HEK293 (cell line): ENCODE results near the gene SNX4.

Source experiments
- MZF1 ChIP-seq: fragments of 450-650 bp; formaldehyde crosslinking; IDR thresholded peaks from 2 replicates; pipeline ENCODE4 v1.5.1; 2017; ENCODE audit warnings: missing biosample characterization, missing genetic modification characterization, borderline replicate concordance
- ZNF121 ChIP-seq: fragments of 450-650 bp; formaldehyde crosslinking; IDR thresholded peaks from 2 replicates; pipeline ENCODE4 v1.5.1; 2016; ENCODE audit warnings: missing biosample characterization, missing genetic modification characterization
- ZNF350 ChIP-seq: fragments of 450-650 bp; formaldehyde crosslinking; IDR thresholded peaks from 2 replicates; pipeline ENCODE4 v1.5.0; 2017; ENCODE audit warnings: missing biosample characterization, mild to moderate bottlenecking, missing genetic modification characterization
- ZNF791 ChIP-seq: fragments of 450-650 bp; formaldehyde crosslinking; IDR thresholded peaks from 2 replicates; pipeline ENCODE4 v1.5.1; 2016; ENCODE audit warnings: missing biosample characterization, missing genetic modification characterization
- ZNF830 ChIP-seq: fragments of 450-650 bp; IDR thresholded peaks from 2 replicates; pipeline ENCODE4 v1.5.0; 2018; ENCODE audit warnings: missing biosample characterization, missing genetic modification characterization, low read depth, mild to moderate bottlenecking, moderate library complexity
- TF ChIP-seq, protein P1 (sequence below): fragments of 450-650 bp; formaldehyde crosslinking; IDR thresholded peaks from 2 replicates; pipeline ENCODE4 v1.5.1; 2016; ENCODE audit warnings: missing biosample characterization, missing genetic modification characterization
- TF ChIP-seq, protein P2 (sequence below): fragments of 450-650 bp; formaldehyde crosslinking; IDR thresholded peaks from 2 replicates; pipeline ENCODE4 v1.5.1; 2016; ENCODE audit warnings: missing biosample characterization, missing genetic modification characterization, low read depth
- TF ChIP-seq, protein P3 (sequence below): fragments of 450-650 bp; formaldehyde crosslinking; IDR thresholded peaks from 2 replicates; pipeline ENCODE4 v1.5.1; 2016; ENCODE audit warnings: missing biosample characterization, missing genetic modification characterization
- TF ChIP-seq, protein P4 (sequence below): fragments of 450-650 bp; formaldehyde crosslinking; IDR thresholded peaks from 2 replicates; pipeline ENCODE4 v1.5.1; 2017; ENCODE audit warnings: missing biosample characterization, missing genetic modification characterization

DNA sequence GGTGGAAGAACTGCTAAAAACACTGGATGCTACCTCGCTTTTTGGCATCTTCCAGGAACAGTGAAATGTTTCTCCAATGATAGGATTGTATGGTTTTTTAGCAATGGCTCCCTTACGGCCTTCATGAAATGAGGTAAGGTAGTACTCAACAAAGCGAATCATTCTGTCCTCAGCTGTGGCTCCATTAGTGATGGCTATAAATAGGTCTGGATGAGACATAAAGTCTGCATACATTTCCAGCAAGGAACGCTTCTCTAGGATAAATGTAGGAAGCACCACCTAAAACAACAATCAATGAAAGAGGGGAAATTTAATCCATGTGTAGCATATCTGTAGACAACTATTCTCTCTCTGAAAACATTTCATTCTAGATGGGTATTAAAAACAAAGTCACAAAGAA lies 32.4 kb upstream of the SNX4 start:
- TF ChIP-seq, protein P1, sequence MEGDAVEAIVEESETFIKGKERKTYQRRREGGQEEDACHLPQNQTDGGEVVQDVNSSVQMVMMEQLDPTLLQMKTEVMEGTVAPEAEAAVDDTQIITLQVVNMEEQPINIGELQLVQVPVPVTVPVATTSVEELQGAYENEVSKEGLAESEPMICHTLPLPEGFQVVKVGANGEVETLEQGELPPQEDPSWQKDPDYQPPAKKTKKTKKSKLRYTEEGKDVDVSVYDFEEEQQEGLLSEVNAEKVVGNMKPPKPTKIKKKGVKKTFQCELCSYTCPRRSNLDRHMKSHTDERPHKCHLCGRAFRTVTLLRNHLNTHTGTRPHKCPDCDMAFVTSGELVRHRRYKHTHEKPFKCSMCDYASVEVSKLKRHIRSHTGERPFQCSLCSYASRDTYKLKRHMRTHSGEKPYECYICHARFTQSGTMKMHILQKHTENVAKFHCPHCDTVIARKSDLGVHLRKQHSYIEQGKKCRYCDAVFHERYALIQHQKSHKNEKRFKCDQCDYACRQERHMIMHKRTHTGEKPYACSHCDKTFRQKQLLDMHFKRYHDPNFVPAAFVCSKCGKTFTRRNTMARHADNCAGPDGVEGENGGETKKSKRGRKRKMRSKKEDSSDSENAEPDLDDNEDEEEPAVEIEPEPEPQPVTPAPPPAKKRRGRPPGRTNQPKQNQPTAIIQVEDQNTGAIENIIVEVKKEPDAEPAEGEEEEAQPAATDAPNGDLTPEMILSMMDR (tag by site-specific recombination), result no peak
- TF ChIP-seq ZNF830 (tag by site-specific recombination), result no peak
- TF ChIP-seq ZNF791 (tag by site-specific recombination), result no peak
- TF ChIP-seq ZNF121 (tag by site-specific recombination), result no peak
- no peak for TF ChIP-seq ZNF350 (tag by site-specific recombination)
- TF ChIP-seq, protein P2, sequence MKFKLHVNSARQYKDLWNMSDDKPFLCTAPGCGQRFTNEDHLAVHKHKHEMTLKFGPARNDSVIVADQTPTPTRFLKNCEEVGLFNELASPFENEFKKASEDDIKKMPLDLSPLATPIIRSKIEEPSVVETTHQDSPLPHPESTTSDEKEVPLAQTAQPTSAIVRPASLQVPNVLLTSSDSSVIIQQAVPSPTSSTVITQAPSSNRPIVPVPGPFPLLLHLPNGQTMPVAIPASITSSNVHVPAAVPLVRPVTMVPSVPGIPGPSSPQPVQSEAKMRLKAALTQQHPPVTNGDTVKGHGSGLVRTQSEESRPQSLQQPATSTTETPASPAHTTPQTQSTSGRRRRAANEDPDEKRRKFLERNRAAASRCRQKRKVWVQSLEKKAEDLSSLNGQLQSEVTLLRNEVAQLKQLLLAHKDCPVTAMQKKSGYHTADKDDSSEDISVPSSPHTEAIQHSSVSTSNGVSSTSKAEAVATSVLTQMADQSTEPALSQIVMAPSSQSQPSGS (tag by site-specific recombination), result no peak
- TF ChIP-seq, protein P3, sequence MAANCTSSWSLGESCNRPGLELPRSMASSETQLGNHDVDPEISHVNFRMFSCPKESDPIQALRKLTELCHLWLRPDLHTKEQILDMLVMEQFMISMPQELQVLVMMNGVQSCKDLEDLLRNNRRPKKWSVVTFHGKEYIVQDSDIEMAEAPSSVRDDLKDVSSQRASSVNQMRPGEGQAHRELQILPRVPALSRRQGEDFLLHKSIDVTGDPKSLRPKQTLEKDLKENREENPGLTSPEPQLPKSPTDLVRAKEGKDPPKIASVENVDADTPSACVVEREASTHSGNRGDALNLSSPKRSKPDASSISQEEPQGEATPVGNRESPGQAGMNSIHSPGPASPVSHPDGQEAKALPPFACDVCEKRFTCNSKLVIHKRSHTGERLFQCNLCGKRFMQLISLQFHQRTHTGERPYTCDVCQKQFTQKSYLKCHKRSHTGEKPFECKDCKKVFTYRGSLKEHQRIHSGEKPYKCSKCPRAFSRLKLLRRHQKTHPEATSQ (tag by site-specific recombination), result no peak
- TF ChIP-seq, protein P4, sequence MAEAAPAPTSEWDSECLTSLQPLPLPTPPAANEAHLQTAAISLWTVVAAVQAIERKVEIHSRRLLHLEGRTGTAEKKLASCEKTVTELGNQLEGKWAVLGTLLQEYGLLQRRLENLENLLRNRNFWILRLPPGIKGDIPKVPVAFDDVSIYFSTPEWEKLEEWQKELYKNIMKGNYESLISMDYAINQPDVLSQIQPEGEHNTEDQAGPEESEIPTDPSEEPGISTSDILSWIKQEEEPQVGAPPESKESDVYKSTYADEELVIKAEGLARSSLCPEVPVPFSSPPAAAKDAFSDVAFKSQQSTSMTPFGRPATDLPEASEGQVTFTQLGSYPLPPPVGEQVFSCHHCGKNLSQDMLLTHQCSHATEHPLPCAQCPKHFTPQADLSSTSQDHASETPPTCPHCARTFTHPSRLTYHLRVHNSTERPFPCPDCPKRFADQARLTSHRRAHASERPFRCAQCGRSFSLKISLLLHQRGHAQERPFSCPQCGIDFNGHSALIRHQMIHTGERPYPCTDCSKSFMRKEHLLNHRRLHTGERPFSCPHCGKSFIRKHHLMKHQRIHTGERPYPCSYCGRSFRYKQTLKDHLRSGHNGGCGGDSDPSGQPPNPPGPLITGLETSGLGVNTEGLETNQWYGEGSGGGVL (tag by site-specific recombination), result no peak
- TF ChIP-seq MZF1 (tag by site-specific recombination), result no peak
